Fibroblast of lung (primary cell): ENCODE data around the gene FER. TPM values are rescaled to one million over a fixed set of nuclear protein-coding genes. Genes with fewer than 3 reads are reported as not detected.
A peak's percentile ranks its signal among the peaks of the same experiment; 100 is the strongest.

Source experiments
- DNase-seq, 2 donors: peaks; one replicate each; pipeline versions ENCODE4 v3.0.0 to v3.0.0-alpha.2; 2010; ENCODE audit warnings: low read depth in 2 of 2
- H2AFZ ChIP-seq: 2 replicates; pipeline ENCODE4 v1.5.1; 2012; ENCODE audit warnings: low read length, control low read depth, inconsistent platforms
- H3K27ac ChIP-seq: 2 replicates; pipeline ENCODE4 v1.5.1; 2011; ENCODE audit warnings: low read length, control low read depth; ENCODE audit not compliant: insufficient read depth
- H3K27me3 ChIP-seq: 2 replicates; pipeline ENCODE4 v1.5.1; 2011; ENCODE audit warnings: mild to moderate bottlenecking, low read length; ENCODE audit not compliant: control insufficient read depth, insufficient read depth
- H3K36me3 ChIP-seq: 2 replicates; pipeline ENCODE4 v1.5.1; 2011; ENCODE audit warnings: low read length; ENCODE audit not compliant: control insufficient read depth, insufficient read depth
- H3K4me1 ChIP-seq: 2 replicates; pipeline ENCODE4 v1.5.1; 2011; ENCODE audit warnings: low read length; ENCODE audit not compliant: control insufficient read depth, insufficient read depth; ENCODE audit errors: extremely low read depth
- H3K4me2 ChIP-seq: 2 replicates; pipeline ENCODE4 v1.5.1; 2011; ENCODE audit warnings: low read length, control low read depth; ENCODE audit not compliant: insufficient read depth; ENCODE audit errors: extremely low read depth
- H3K4me3 ChIP-seq, 4 experiments: fragments of 200-600 bp in 1 of 4; sonication (generic) in 1 of 4; replicated peaks in 1 of 4; 2 replicates each; pipeline ENCODE4 v1.5.1; 2011 to 2016; ENCODE audit warnings: low read length in 4 of 4, low read depth in 3 of 4, mild to moderate bottlenecking in 3 of 4, control low read depth in 2 of 4, inconsistent platforms in 1 of 4, mixed read lengths in 1 of 4; ENCODE audit not compliant: insufficient read depth in 1 of 4; ENCODE audit errors: control extremely low read depth in 1 of 4
- H3K79me2 ChIP-seq: 2 replicates; pipeline ENCODE4 v1.5.1; 2012; ENCODE audit warnings: mild to moderate bottlenecking, low read length, inconsistent platforms; ENCODE audit not compliant: control insufficient read depth, insufficient read depth
- H3K9ac ChIP-seq: 2 replicates; pipeline ENCODE4 v1.5.1; 2011; ENCODE audit warnings: mild to moderate bottlenecking, low read length, control low read depth; ENCODE audit not compliant: insufficient read depth
- H3K9me3 ChIP-seq: 2 replicates; pipeline ENCODE4 v1.5.1; 2012; ENCODE audit warnings: low read depth, low read length; ENCODE audit not compliant: control insufficient read depth, insufficient read depth
- H4K20me1 ChIP-seq: 2 replicates; pipeline ENCODE4 v1.5.1; 2011; ENCODE audit warnings: low read length; ENCODE audit not compliant: control insufficient read depth, insufficient read depth; ENCODE audit errors: extremely low read depth
- CTCF ChIP-seq, 2 donors: IDR thresholded peaks in 1 of 2; conservative IDR thresholded peaks in 1 of 2; 1 replicate in 1 of 2; 2 replicates in 1 of 2; pipeline ENCODE4 v1.5.1; 2011 to 2012; ENCODE audit warnings: low read length in 2 of 2, control low read depth in 1 of 2, inconsistent platforms in 1 of 2, low read depth in 1 of 2, mild to moderate bottlenecking in 1 of 2
- EZH2 ChIP-seq: IDR thresholded peaks from 2 replicates; pipeline ENCODE4 v1.5.1; 2012; ENCODE audit warnings: low read length, control low read depth, mild to moderate bottlenecking; ENCODE audit errors: missing control alignments
- polyA plus RNA-seq, 2 donors: library from polyadenylated mRNA; depleted of rRNA in 1 of 2; stranded (reverse) in 1 of 2; unstranded in 1 of 2; fragments of >200 nt; gene quantifications; 2 replicates each; pipeline ENCODE4 v1.2.1, GENCODE V29; 2011 to 2012; ENCODE audit warnings: missing spikeins in 1 of 2
- total RNA-seq: library from RNA; depleted of rRNA; stranded (reverse); fragments of >200 nt; gene quantifications from 2 replicates; pipeline ENCODE4 v1.2.1, GENCODE V29; 2014

Gene FER
- total and polyA plus RNA-seq, 2 donors (not counting 1 experiment from before 2014, with no cell fraction given): 12.2 to 21.3 TPM

- Histone ChIP-seq H3K36me3 (no peaks in the 10 kb centered on the region), H3K4me3 (no peak overlapping the region), H3K79me2 (no peaks in the 10 kb centered on the region), H4K20me1 (no peaks in the 10 kb centered on the region), H3K27me3 (no peaks in the 10 kb centered on the region), H3K4me2 (no peak overlapping the region), H3K9ac (no peak overlapping the region), H3K4me1 (no peaks in the 10 kb centered on the region), H3K27ac (no peak overlapping the region), H2AFZ (no peak overlapping the region), H3K9me3 (no peaks in the 10 kb centered on the region)
- TF ChIP-seq EZH2 (no peak), CTCF (conservative IDR thresholded peaks at IDR 0.05 in 1 of 2, IDR thresholded peaks at IDR 0.05 in 1 of 2; ENCODE audit: low read depth in 1 of 2, low read length in 2 of 2) (no peak)
- peak; percentile 11 to 18 for DNase-seq
Observed at GRCh38 chr5:109099081-109099480, 351.4 kb downstream of the FER start.

- Histone ChIP-seq H3K4me2 (no peak overlapping the region), H3K27me3 (no peaks in the 10 kb centered on the region), H3K9me3 (no peaks in the 10 kb centered on the region), H3K36me3 (no peaks in the 10 kb centered on the region), H3K79me2 (no peaks in the 10 kb centered on the region), H3K9ac (no peak overlapping the region), H3K4me1 (peaks cover 2% of the 10 kb centered on the region), H4K20me1 (no peaks in the 10 kb centered on the region), H3K4me3 (no peak overlapping the region), H3K27ac (no peak overlapping the region), H2AFZ (no peak overlapping the region)
- no peak for TF ChIP-seq CTCF (conservative IDR thresholded peaks at IDR 0.05 in 1 of 2, IDR thresholded peaks at IDR 0.05 in 1 of 2; ENCODE audit: low read depth in 1 of 2, low read length in 2 of 2)
- no peak for TF ChIP-seq EZH2
- peak in 1 of 2 donors; percentile 89 for DNase-seq
Observed at GRCh38 chr5:109100971-109101370, 353.3 kb downstream of the FER start.

- no peak for TF ChIP-seq EZH2
- no peak for TF ChIP-seq CTCF (conservative IDR thresholded peaks at IDR 0.05 in 1 of 2, IDR thresholded peaks at IDR 0.05 in 1 of 2; ENCODE audit: low read depth in 1 of 2, low read length in 2 of 2)
- DNase-seq: peak; percentile 26 to 38
- H3K27me3 ChIP-seq: no peaks in the 10 kb centered on the region
- no peaks in the 10 kb centered on the region for H3K79me2 ChIP-seq
- H3K27ac ChIP-seq: no peak overlapping the region
- H3K9ac ChIP-seq: no peak overlapping the region
- no peak overlapping the region for H2AFZ ChIP-seq
- peaks cover 2% of the 10 kb centered on the region for H3K4me1 ChIP-seq
- H3K9me3 ChIP-seq: no peaks in the 10 kb centered on the region
- no peaks in the 10 kb centered on the region for H4K20me1 ChIP-seq
- no peaks in the 10 kb centered on the region for H3K36me3 ChIP-seq
- H3K4me2 ChIP-seq: no peak overlapping the region
- no peak overlapping the region for H3K4me3 ChIP-seq
Observed at GRCh38 chr5:109102096-109102690, 354.5 kb downstream of the FER start.
